ENCODE measurements around the gene CDC27.

DNA sequence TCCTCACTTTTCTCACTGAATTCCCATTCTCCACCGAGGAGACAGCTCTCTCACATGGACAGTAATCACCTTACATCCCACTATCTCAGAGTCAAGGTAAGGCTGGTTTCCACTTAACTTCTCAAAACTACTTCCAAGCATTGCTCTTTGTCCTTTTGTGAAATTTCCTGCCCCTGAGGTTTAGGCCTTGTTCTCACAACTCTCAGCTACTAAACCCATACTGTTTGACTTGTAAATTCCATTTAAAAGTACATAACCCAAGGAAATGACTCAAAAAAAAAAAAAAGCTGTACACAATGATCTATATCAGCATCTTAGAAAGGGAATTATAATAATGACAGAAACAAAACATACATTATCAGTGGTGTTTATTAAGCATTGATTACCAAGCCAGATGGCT, 8.8 kb downstream of the CDC27 start:
- TF ChIP-seq, protein P1, sequence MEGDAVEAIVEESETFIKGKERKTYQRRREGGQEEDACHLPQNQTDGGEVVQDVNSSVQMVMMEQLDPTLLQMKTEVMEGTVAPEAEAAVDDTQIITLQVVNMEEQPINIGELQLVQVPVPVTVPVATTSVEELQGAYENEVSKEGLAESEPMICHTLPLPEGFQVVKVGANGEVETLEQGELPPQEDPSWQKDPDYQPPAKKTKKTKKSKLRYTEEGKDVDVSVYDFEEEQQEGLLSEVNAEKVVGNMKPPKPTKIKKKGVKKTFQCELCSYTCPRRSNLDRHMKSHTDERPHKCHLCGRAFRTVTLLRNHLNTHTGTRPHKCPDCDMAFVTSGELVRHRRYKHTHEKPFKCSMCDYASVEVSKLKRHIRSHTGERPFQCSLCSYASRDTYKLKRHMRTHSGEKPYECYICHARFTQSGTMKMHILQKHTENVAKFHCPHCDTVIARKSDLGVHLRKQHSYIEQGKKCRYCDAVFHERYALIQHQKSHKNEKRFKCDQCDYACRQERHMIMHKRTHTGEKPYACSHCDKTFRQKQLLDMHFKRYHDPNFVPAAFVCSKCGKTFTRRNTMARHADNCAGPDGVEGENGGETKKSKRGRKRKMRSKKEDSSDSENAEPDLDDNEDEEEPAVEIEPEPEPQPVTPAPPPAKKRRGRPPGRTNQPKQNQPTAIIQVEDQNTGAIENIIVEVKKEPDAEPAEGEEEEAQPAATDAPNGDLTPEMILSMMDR (IDR thresholded peaks at IDR 0.05 in 4 of 5, conservative IDR thresholded peaks at IDR 0.05 in 1 of 5) = no peak
- no peak for TF ChIP-seq POLR2A (IDR thresholded peaks at IDR 0.05)
